MM.1S (cell line): ENCODE measurements around the gene ANKRD29.

ENCODE experiments used
- CTCF ChIP-seq: fragments of 300-600 bp; sonication (generic); IDR thresholded peaks from 2 replicates; pipeline ENCODE4 v1.5.1; 2016; ENCODE audit warnings: antibody characterized with exemption, low read length, mixed read lengths
- EZH2 ChIP-seq: fragments of 300-600 bp; sonication (generic); optimal IDR thresholded peaks from 2 replicates; pipeline ENCODE3; 2017; ENCODE audit warnings: low read depth, mild to moderate bottlenecking, antibody characterized with exemption, low read length, mixed read lengths

GRCh38 chr18:23636071-23636399, 26.7 kb downstream of the ANKRD29 start:
- TF ChIP-seq CTCF (no peak), EZH2 (no peak)
